ENCODE measurements around the gene ZNF80. TPM values are rescaled to one million over a fixed set of nuclear protein-coding genes. Genes with fewer than 3 reads are reported as not detected.

Gene ZNF80
- total RNA-seq, 6 experiments from 2014 or later, result not detected

- ATAC-seq (no peak), DNase-seq (no peak)
- Histone ChIP-seq H3K27me3 (no peaks in the 10 kb centered on the region), H3K4me1 (no peaks in the 10 kb centered on the region), H3K9me3 (no peaks in the 10 kb centered on the region), H3K4me3 (no peak overlapping the region), H3K27ac (no peak overlapping the region), H3K36me3 (no peaks in the 10 kb centered on the region)
- intact Hi-C loops (cut with DNase I), result no loop called here
- no peak for TF ChIP-seq POLR2A (IDR thresholded peaks at IDR 0.05)
- TF ChIP-seq, protein P1, sequence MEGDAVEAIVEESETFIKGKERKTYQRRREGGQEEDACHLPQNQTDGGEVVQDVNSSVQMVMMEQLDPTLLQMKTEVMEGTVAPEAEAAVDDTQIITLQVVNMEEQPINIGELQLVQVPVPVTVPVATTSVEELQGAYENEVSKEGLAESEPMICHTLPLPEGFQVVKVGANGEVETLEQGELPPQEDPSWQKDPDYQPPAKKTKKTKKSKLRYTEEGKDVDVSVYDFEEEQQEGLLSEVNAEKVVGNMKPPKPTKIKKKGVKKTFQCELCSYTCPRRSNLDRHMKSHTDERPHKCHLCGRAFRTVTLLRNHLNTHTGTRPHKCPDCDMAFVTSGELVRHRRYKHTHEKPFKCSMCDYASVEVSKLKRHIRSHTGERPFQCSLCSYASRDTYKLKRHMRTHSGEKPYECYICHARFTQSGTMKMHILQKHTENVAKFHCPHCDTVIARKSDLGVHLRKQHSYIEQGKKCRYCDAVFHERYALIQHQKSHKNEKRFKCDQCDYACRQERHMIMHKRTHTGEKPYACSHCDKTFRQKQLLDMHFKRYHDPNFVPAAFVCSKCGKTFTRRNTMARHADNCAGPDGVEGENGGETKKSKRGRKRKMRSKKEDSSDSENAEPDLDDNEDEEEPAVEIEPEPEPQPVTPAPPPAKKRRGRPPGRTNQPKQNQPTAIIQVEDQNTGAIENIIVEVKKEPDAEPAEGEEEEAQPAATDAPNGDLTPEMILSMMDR (IDR thresholded peaks at IDR 0.05), result no peak
- WGBS (ENCODE audit: insufficient coverage, low coverage, low lambda C conversion rate, missing lambda C conversion rate), result 84% methylated on average over 3 of the region's 3 CpGs
Measured at GRCh38 chr3:114218006-114218405, 19.4 kb downstream of the ZNF80 start.

DNA sequence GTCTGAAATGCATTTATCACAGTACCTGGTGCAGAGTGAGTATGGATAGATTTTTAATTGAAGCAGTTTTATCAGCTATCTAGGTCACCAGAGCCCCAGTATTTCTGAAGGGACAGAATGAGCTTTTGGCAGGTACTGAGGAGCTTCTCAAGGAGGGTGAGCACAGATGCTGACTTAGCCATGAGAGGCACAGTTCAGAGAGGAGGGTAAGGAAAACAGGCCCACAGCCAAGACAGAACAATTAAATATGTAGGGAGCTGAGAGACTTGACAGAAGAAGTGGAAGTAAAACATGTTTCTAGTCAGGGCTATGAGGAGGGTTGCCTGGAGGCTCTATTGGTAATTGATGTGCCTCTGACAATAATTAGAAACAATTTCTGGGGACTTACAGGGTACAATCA is 20.1 kb downstream of the ZNF80 start:
- H3K4me3 ChIP-seq, result no peak overlapping the region
- DNase-seq (no peak), ATAC-seq (no peak)
- H3K4me1 ChIP-seq, result no peaks in the 10 kb centered on the region
- intact Hi-C loops (cut with DNase I), result no loop called here
- no peaks in the 10 kb centered on the region for H3K9me3 ChIP-seq
- no peaks in the 10 kb centered on the region for H3K36me3 ChIP-seq
- H3K27me3 ChIP-seq, result no peaks in the 10 kb centered on the region
- no peak overlapping the region for H3K27ac ChIP-seq
- no peak for TF ChIP-seq POLR2A (IDR thresholded peaks at IDR 0.05)
- TF ChIP-seq, protein P1 (IDR thresholded peaks at IDR 0.05), result no peak

GRCh38 chr3:114216186-114216970 is 21.0 kb downstream of the ZNF80 start:
- no peak for DNase-seq
- Histone ChIP-seq H3K27me3 (no peaks in the 10 kb centered on the region), H3K27ac (no peak overlapping the region), H3K36me3 (no peaks in the 10 kb centered on the region), H3K9me3 (no peaks in the 10 kb centered on the region), H3K4me1 (no peaks in the 10 kb centered on the region), H3K4me3 (no peak overlapping the region)
- ATAC-seq, result no peak
- intact Hi-C loops (cut with DNase I), result no loop called here
- TF ChIP-seq POLR2A (IDR thresholded peaks at IDR 0.05), result no peak
- TF ChIP-seq, protein P1 (IDR thresholded peaks at IDR 0.05), result no peak
- 73% methylated on average over 5 of the region's 5 CpGs for WGBS (ENCODE audit: insufficient coverage, low coverage, low lambda C conversion rate, missing lambda C conversion rate)

GRCh38 chr3:114214542-114215341 is 22.6 kb downstream of the ZNF80 start:
- Histone ChIP-seq H3K9me3 (no peaks in the 10 kb centered on the region), H3K4me3 (no peak overlapping the region), H3K27ac (peak overlapping the region in 1 of 3 donors; percentile 18), H3K4me1 (no peaks in the 10 kb centered on the region), H3K27me3 (no peaks in the 10 kb centered on the region), H3K36me3 (no peaks in the 10 kb centered on the region)
- WGBS (ENCODE audit: insufficient coverage, low coverage, low lambda C conversion rate, missing lambda C conversion rate), result 44% methylated on average over 5 of the region's 6 CpGs
- intact Hi-C loops (cut with DNase I), result no loop called here
- ATAC-seq, result peak; percentile 30 to 62 (median 50)
- TF ChIP-seq POLR2A (IDR thresholded peaks at IDR 0.05), result no peak
- TF ChIP-seq, protein P1 (IDR thresholded peaks at IDR 0.05), result no peak
- no peak for DNase-seq

Data from right lobe of liver (tissue), 6 donors.